Urinary bladder (tissue), 4 donors: ENCODE results near the gene DRD2. TPM values are rescaled to one million over a fixed set of nuclear protein-coding genes. Genes with fewer than 3 reads are reported as not detected.

Source experiments
- DNase-seq: peaks from one replicate; pipeline ENCODE4 v3.0.0-alpha.2; 2015; ENCODE audit errors: extremely low spot score
- H3K27ac ChIP-seq: one replicate; pipeline ENCODE4 v1.5.1; 2013; ENCODE audit warnings: low read depth, mild to moderate bottlenecking, moderate library complexity
- H3K36me3 ChIP-seq: one replicate; pipeline ENCODE4 v1.6.1; 2013; ENCODE audit warnings: mild to moderate bottlenecking, moderate library complexity; ENCODE audit not compliant: insufficient read depth
- H3K4me1 ChIP-seq: one replicate; pipeline ENCODE4 v1.6.1; 2013; ENCODE audit warnings: mild to moderate bottlenecking, moderate library complexity; ENCODE audit not compliant: insufficient read depth
- H3K4me3 ChIP-seq: one replicate; pipeline ENCODE4 v1.5.1; 2013; ENCODE audit warnings: low read depth, low read length
- WGBS: extraction: QIAGEN DNeasy Blood & Tissue Kit; methylation state at CpG from one replicate; pipeline ENCODE4 v1.1.7; 2013; 5-methylcytosine and 5-hydroxymethylcytosine counted together
- polyA plus RNA-seq: library from polyadenylated mRNA; stranded (reverse); fragments of 200-250 nt; gene quantifications from one replicate; pipeline ENCODE4 v1.2.3, GENCODE V29; 2013
- small RNA-seq: library from RNA; depleted of rRNA; stranded (forward); fragments of <200 nt; gene quantifications from one replicate; pipeline ENCODE3, GENCODE V24; 2014
- total RNA-seq: library from RNA; depleted of rRNA; stranded (reverse); fragments of >200 nt; gene quantifications from one replicate; pipeline ENCODE4 v1.2.3, GENCODE V29; 2014
- donor health status: healthy with polysubstance abuse.
- donor health status: healthy.

DRD2 gene
- total and polyA plus RNA-seq, 2 donors = 0.23 to 0.32 TPM

DNA sequence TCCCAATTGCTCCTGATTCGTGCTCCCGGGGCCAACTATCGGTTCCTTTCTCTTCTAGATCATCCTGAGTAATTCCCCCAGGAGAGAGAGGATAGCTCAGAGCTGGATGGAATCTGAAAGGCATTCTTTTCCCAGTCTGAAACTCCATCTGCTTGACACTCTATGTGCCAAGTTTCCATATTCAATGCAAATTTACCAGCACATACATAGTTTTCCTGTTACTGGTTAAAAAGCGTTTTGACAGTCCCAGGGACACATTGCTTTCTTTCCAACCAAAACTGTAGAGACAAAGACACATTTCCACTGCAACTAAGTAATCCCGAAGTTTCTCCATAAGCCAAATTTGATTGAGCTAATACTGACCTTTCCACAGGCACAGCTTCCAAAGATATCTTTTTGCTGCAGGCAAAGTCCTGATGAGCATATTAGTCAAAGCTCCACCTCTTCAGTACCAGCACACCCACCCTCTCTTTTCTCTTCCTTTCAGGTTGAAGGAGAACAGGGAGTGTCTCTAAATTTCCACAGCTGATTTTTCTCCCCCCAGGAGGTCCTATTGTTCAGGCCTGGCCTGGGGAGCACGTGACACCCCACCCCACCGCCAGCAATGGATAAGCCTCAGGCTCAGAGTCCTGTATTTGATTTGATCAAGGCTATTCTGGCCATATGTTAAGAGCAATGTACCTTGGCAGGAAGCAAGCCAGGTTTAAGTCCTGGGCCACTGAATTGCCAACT lies 97.4 kb downstream of the DRD2 start:
- no peaks in the 10 kb centered on the region for H3K4me1 ChIP-seq
- H3K27ac ChIP-seq = no peak overlapping the region
- DNase-seq = no peak
- no peaks in the 10 kb centered on the region for H3K36me3 ChIP-seq
- H3K4me3 ChIP-seq = no peak overlapping the region
- WGBS = 51% methylated on average over 7 of the region's 7 CpGs

DNA sequence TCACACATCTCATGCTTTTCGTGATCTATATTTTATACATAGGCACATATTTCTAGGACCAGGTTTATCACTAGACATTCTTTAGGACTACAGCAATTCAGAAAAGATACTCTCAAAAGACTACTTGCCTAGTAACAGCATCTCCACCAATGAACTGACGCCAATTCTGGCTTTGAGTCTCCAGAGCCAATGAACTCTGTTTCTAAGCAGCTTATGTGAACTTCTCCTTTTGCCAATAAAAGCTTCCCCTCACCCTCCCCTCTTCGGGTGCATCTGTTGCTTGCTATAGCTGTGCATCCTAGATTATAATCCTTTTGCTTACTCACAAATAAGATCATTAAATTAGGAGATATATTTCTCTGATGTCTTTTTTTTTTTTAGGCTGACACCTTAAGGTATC lies 99.0 kb downstream of the DRD2 start:
- no peaks in the 10 kb centered on the region for H3K36me3 ChIP-seq
- H3K27ac ChIP-seq = no peak overlapping the region
- no peak for DNase-seq
- H3K4me1 ChIP-seq = no peaks in the 10 kb centered on the region
- no peak overlapping the region for H3K4me3 ChIP-seq
- 28% methylated on average over 3 of the region's 3 CpGs for WGBS

DNA sequence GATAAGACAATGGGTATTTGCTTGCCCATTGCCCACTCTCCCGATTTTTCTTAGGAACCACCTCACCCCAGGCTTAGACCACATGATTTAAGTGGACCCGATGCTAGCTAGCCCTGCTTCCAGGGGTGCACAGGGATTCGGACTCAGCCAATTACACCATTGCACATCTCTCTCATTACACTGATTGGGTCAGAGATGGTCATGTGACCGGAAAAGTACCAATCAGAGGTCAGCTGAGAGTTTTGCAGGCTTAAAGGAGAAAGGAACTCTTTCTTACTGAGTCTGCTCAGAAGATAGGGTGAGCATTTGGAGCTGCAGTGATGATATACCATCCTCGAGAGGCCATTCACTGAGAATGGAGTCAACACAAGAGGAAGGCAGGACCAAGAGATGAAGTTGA lies 99.8 kb downstream of the DRD2 start:
- WGBS = 93% methylated on average over 5 of the region's 5 CpGs
- H3K27ac ChIP-seq = no peak overlapping the region
- no peak overlapping the region for H3K4me3 ChIP-seq

DNA sequence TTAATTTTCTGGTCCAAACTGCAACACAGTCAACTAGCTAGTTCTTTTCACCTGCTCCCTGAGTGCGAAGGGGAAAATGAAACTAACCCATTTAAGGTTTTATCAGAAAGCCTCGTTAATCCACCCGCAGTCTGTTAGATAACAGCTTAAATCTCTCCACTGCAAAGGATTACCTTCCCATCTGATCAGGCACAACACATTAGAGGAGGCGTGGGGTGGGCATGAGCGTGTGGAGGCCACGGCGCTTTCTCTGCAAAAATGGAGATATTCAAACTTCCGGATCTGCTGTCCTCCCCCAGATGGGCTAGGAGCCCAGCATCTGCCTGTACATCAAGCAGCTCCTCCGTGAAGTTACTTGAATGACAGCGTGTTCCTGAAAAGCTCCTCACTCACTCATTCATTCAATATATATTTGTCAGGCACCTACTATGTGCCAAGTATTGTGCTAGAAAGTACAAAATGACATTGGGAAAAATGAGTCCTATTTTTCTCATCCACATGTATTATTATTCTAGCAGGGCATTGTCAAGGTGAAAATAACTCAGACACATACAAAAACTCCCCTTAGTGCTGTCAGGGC lies 101.1 kb downstream of the DRD2 start:
- Histone ChIP-seq H3K4me1 (no peaks in the 10 kb centered on the region), H3K27ac (no peak overlapping the region), H3K4me3 (no peak overlapping the region), H3K36me3 (no peaks in the 10 kb centered on the region)
- no peak for DNase-seq
- 47% methylated on average over 10 of the region's 10 CpGs for WGBS

More for the DNA sequence above, 99.8 kb downstream of the DRD2 start:
- H3K36me3 ChIP-seq = no peaks in the 10 kb centered on the region
- no peak for DNase-seq
- H3K4me1 ChIP-seq = no peaks in the 10 kb centered on the region

DNA sequence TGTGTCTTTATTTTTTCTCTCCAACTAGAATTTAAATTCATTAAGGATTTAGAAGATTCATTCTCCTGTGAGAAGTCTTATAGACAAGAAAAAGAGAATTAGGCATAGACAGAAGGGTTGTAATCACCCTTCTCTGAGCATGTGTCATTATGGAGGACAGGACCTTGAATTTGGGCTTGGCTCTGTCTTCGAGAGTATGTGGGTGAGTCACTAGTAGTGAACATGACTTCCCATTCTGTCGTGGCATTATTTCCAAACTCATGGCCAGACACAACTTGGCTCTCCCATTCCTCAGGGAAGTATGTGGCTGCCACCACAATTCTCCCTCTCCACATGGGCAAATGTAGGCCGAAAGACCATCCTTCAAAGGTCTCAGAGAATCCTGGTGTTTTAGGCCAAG lies 101.9 kb downstream of the DRD2 start:
- Histone ChIP-seq H3K27ac (no peak overlapping the region), H3K36me3 (no peaks in the 10 kb centered on the region), H3K4me1 (no peaks in the 10 kb centered on the region), H3K4me3 (no peak overlapping the region)
- DNase-seq = no peak
- 66% methylated on average over 3 of the region's 3 CpGs for WGBS

DNA sequence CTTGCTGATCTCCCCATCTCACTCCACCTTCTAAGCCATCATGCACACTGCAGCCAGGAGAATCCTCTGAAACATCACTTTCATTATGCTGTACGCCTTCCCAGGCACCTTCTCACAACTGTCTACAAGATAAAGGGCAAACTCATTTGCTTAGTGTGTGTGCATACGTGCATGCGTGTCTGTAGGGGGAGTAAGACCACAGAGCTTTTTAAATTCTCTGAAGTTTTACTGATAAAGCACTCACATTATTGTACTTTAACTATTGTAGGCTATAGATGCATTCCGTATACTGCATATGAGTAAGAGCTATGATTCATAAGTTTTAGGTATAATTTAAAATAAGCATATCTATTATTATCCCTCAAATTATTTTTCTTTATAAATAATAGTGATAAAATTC lies 102.9 kb downstream of the DRD2 start:
- 86% methylated on average over 4 of the region's 4 CpGs for WGBS
- no peak overlapping the region for H3K4me3 ChIP-seq

DNA sequence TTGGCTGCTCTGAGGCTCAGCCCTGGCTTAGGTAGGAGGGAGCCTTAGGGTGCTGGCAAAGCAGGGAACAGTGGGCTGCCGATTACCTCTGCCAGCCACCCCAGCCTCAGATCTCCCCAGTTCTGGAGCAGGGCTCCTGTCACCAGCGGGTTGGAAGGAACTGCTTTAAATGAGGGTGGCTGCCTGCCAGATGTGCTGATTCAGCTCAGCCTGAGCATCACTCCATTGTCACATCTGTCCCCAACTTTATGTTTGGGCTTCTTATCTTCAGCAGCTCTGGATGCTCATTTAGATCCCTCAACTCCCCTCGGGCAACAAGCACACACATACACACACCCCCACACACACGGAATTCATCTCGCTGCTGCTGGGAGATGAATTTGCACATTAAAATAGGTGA lies 104.6 kb downstream of the DRD2 start:
- Histone ChIP-seq H3K27ac (no peak overlapping the region), H3K4me1 (no peaks in the 10 kb centered on the region), H3K36me3 (no peaks in the 10 kb centered on the region), H3K4me3 (no peak overlapping the region)
- no peak for DNase-seq
- 82% methylated on average over 5 of the region's 5 CpGs for WGBS

More for the DNA sequence above, 102.9 kb downstream of the DRD2 start:
- H3K27ac ChIP-seq = no peak overlapping the region
- H3K36me3 ChIP-seq = no peaks in the 10 kb centered on the region
- DNase-seq = no peak
- no peaks in the 10 kb centered on the region for H3K4me1 ChIP-seq

DNA sequence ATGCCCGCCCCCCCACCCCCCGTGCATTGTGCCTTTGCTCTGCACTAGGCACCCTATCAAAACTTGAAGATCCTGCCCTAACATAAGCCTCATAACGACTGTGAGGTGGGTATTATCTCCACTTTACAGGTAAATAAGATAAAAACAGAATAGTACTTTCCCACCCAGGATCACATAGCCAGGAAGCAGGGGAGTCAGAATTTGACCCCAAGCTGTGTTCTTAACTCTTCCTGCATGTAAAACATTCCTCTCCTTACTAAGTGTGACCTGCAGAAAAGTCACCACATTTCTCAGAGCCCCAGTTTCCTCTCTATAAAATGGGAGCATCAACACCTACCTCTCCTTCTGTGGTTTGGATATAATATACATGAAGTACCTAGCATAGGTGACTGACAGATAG lies 105.8 kb downstream of the DRD2 start:
- DNase-seq = no peak
- H3K36me3 ChIP-seq = no peaks in the 10 kb centered on the region
- H3K4me3 ChIP-seq = no peak overlapping the region
- no peaks in the 10 kb centered on the region for H3K4me1 ChIP-seq
- 73% methylated on average over 3 of the region's 3 CpGs for WGBS
- H3K27ac ChIP-seq = no peak overlapping the region

DNA sequence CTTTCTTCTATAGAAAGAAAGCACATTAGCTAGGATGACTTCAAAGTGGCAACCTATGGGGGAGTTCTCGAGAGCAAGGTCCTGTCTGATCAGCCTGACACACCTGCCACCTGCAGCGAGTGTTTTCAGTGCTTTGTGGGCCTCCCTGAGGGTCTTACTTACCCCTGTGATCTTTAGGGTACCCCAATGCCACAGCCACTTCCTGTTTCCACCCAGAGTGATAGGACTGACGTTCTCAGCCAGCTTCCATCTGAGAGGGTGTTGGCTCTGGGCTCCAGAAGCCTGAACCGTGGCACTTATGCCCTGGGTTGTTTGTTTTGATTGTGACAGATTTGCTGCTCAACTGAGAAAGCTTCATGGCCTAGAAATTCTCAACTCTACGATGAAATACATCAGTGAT lies 109.3 kb downstream of the DRD2 start:
- Histone ChIP-seq H3K36me3 (no peaks in the 10 kb centered on the region), H3K4me3 (no peak overlapping the region), H3K27ac (no peak overlapping the region), H3K4me1 (no peaks in the 10 kb centered on the region)
- WGBS = 76% methylated on average over 5 of the region's 5 CpGs
- DNase-seq = no peak

DNA sequence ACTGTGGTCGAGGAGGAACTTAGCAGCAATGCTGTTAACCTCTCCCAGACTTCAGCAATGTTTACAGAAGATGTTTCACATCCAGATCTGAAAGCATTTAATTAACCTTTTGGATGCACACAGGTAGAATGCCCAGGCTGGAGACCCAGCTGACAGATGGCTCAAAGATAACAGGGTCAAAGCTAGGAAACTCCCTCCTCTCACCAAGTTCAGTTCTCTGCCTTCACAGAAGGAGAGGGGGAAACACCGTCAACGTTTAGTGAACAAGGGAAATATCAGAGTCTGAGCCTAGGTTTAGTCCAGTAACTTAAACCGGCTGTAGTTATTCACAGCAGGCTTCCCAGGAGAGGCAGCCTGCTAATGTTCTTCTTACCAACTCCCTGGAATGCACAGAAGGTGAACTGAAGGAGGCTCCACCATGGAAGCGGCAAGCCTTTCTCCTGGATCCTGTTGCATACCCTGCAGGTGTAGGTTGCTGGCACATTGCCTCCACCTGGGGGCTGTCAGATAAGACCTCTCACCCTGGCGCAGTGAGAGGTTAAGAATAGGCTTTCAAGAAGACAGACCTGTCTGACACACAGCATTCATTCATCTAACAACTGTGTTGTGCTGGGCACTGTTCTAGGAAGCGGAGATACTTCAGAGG lies 111.1 kb downstream of the DRD2 start:
- DNase-seq = no peak
- 77% methylated on average over 7 of the region's 7 CpGs for whole genome bisulfite sequencing
- no peak overlapping the region for H3K4me3 ChIP-seq
- H3K4me1 ChIP-seq = no peaks in the 10 kb centered on the region
- H3K36me3 ChIP-seq = no peaks in the 10 kb centered on the region
- H3K27ac ChIP-seq = no peak overlapping the region

DNA sequence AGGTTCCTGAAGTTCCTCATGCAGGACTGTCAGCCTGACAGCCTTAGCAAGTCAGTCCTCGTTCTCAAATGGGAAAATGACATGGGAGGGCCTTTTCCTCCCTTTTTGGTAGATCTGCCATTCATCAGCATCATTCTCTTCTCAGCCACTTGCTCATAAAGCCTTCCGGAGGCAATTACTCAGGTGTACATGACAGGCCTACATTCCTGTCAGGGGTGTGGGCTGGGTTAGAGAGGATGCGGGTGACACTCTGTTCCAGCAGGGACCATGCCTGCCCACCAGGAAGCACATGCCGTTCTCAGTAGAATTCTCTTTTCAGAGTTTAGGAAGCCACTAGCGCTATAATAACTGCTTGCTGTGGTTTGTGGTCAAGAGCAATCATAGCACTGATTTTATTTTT lies 111.8 kb downstream of the DRD2 start:
- no peak overlapping the region for H3K27ac ChIP-seq
- WGBS = 81% methylated on average over 5 of the region's 5 CpGs
- no peaks in the 10 kb centered on the region for H3K36me3 ChIP-seq
- H3K4me1 ChIP-seq = no peaks in the 10 kb centered on the region
- H3K4me3 ChIP-seq = no peak overlapping the region
- no peak for DNase-seq

Small RNA genes within 50 kb of the gene (small RNA-seq; reads per million reads assigned to genes)
- gene MIR4301 = not detected

Other genes starting within 250 kb of the DRD2 start
- gene TTC12, start 160.8 kb downstream of the DRD2 start, total RNA-seq = 27.7 TPM
- gene TTC12, start 160.8 kb downstream of the DRD2 start, polyA plus RNA-seq = 12.0 TPM
- gene ANKK1, start 87.6 kb downstream of the DRD2 start, total RNA-seq = 0.16 TPM
- gene ANKK1, start 87.6 kb downstream of the DRD2 start, polyA plus RNA-seq = 0.32 TPM
- 4.2 TPM for gene TMPRSS5, start 230.9 kb upstream of the DRD2 start, total RNA-seq
- gene TMPRSS5, start 230.9 kb upstream of the DRD2 start, polyA plus RNA-seq = 0.66 TPM